Aorta (tissue), 5 donors: ENCODE measurements around the gene DCDC2C. TPM values are rescaled to one million over a fixed set of nuclear protein-coding genes. Genes with fewer than 3 reads are reported as not detected.

Experiments used
- ATAC-seq: fragments of 200-7000 bp; cut with Tn5 transposase; one replicate; pipeline ENCODE4 v1.9.1; 2022; ENCODE audit warnings: moderate library complexity; ENCODE audit not compliant: low FRiP score
- DNase-seq, 2 donors: peaks; one replicate each; pipeline ENCODE4 v3.0.0-alpha.2; 2020
- H3K27ac ChIP-seq, 2 donors: one replicate each; pipeline ENCODE4 v1.5.1; 2013; ENCODE audit warnings: low read length in 2 of 2, mild to moderate bottlenecking in 2 of 2, moderate library complexity in 2 of 2, control low read depth in 1 of 2, inconsistent platforms in 1 of 2, low read depth in 1 of 2
- H3K27me3 ChIP-seq, 2 donors: one replicate each; pipeline ENCODE4 v1.6.1; 2013; ENCODE audit warnings: control low read depth in 1 of 2, low read length in 1 of 2, mild to moderate bottlenecking in 1 of 2, moderate library complexity in 1 of 2; ENCODE audit not compliant: insufficient read depth in 2 of 2, control insufficient read depth in 1 of 2
- H3K36me3 ChIP-seq, 2 donors: one replicate each; pipeline ENCODE4 v1.6.1; 2013; ENCODE audit warnings: control low read depth in 1 of 2, low read length in 1 of 2, mild to moderate bottlenecking in 1 of 2; ENCODE audit not compliant: insufficient read depth in 2 of 2, control insufficient read depth in 1 of 2
- H3K4me1 ChIP-seq, 2 donors: one replicate each; pipeline ENCODE4 v1.6.1; 2013; ENCODE audit warnings: low read length in 2 of 2, control low read depth in 1 of 2, mild to moderate bottlenecking in 1 of 2, moderate library complexity in 1 of 2; ENCODE audit not compliant: insufficient read depth in 2 of 2, control insufficient read depth in 1 of 2
- H3K4me3 ChIP-seq, 2 donors: one replicate each; pipeline ENCODE4 v1.5.1; 2013; ENCODE audit warnings: low read length in 2 of 2, control low read depth in 1 of 2, mild to moderate bottlenecking in 1 of 2
- H3K9me3 ChIP-seq: one replicate; pipeline ENCODE4 v1.6.1; 2013; ENCODE audit warnings: mild to moderate bottlenecking, low read length; ENCODE audit not compliant: control insufficient read depth
- WGBS, 2 donors: extraction: QIAGEN DNeasy Blood & Tissue Kit; methylation state at CpG; one replicate each; pipeline ENCODE4 v1.1.7; 2013; 5-methylcytosine and 5-hydroxymethylcytosine counted together
- intact Hi-C, 2 donors: fragments of 100-400 bp; cut with DNase I; formaldehyde crosslinking; loops; one replicate each; pipeline versions ENCODE4 v1.14.2 to v1.15.0; 2022
- polyA plus RNA-seq, 2 donors: library from polyadenylated mRNA; stranded (reverse); fragments of 200-250 nt; gene quantifications; one replicate each; pipeline ENCODE4 v1.2.3, GENCODE V29; 2013
- total RNA-seq, 2 donors: library from RNA; stranded (reverse); fragmentation: NEBNext Ultra II Directional; extraction: Animal tissue kit (Norgen Biotek cat#: 25700); gene quantifications; one replicate each; pipeline ENCODE4 v1.2.1, GENCODE V29; 2021
- donor health status: healthy with polysubstance abuse.
- donor health status: Bipolar disorder and iron deficiency.
- donor health status: DM: no; HTN: no; CAD: no.
- donor health status: DM: no; HTN: no; CAD: no.
- donor health status: DM: yes; HTN: yes; CAD: no.

Gene DCDC2C
- total and polyA plus RNA-seq, 4 donors, result 0.27 to 10.7 (median 2.4) TPM; not detected in 1

- 92% methylated on average over 8 of the region's 8 CpGs for WGBS, 2 donors
- H3K9me3 ChIP-seq, result no peaks in the 10 kb centered on the region
- H3K36me3 ChIP-seq, result no peaks in the 10 kb centered on the region
- DNase-seq (no peak), ATAC-seq (no peak)
- no peaks in the 10 kb centered on the region for H3K4me1 ChIP-seq
- no peaks in the 10 kb centered on the region for H3K27me3 ChIP-seq
- intact Hi-C loops, result no loop called here
- no peak overlapping the region for H3K27ac ChIP-seq
- H3K4me3 ChIP-seq, result no peak overlapping the region
Measured at GRCh38 chr2:3730646-3731045, 27.3 kb downstream of the DCDC2C start.

DNA sequence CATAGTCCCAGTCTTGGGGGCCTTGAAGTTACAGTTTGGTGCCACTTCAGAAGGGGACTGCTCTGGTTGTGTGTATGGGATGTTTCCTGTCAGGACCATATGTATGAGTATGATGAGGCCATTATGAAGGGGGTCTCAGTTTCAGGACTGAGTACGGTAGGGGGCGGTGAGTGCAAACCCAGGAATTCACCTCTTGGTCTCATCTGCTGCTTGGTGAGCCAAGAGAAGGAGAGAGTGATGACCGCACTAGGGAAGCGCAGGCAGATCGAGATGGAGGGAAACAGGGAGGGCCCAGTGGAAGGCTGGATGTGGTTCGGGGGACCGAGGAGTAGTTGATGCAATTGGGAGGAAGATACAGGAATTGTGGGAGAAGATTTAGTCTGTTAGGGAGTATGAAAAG lies 28.5 kb downstream of the DCDC2C start:
- no peak for DNase-seq
- Histone ChIP-seq H3K4me1 (no peaks in the 10 kb centered on the region), H3K9me3 (no peaks in the 10 kb centered on the region), H3K4me3 (no peak overlapping the region), H3K27ac (no peak overlapping the region), H3K27me3 (no peaks in the 10 kb centered on the region), H3K36me3 (no peaks in the 10 kb centered on the region)
- WGBS, 2 donors, result 96% methylated on average over 7 of the region's 7 CpGs
- ATAC-seq, result no peak
- intact Hi-C loops, result no loop called here

- H3K9me3 ChIP-seq, result no peaks in the 10 kb centered on the region
- DNase-seq (no peak), ATAC-seq (no peak)
- no peaks in the 10 kb centered on the region for H3K36me3 ChIP-seq
- intact Hi-C loops, result no loop called here
- H3K27me3 ChIP-seq, result no peaks in the 10 kb centered on the region
- no peak overlapping the region for H3K4me3 ChIP-seq
- H3K4me1 ChIP-seq, result no peaks in the 10 kb centered on the region
- no peak overlapping the region for H3K27ac ChIP-seq
- WGBS, 2 donors, result 89 to 92% methylated on average over 7 of the region's 7 CpGs
Measured at GRCh38 chr2:3736112-3736511, 32.7 kb downstream of the DCDC2C start.

DNA sequence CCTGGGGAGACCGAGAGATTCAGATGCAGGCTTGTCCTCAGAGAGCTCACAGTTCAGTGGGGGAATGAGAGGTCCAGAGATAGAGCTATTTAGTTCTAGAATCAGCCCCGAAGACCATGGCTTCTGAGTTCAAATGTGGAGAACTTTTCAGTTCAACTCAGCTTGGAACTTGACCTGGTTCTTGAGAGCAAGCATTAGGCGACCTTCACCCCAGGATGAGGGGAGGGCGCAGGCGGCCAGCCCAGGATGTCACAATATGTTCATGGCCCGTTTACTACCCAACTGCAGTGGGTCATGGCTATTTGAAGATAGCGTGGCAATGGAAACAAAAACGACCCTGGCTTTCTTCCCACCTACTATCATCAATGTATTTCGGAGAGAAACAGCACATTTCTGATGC lies 33.8 kb downstream of the DCDC2C start:
- Histone ChIP-seq H3K36me3 (no peaks in the 10 kb centered on the region), H3K4me1 (no peaks in the 10 kb centered on the region), H3K9me3 (no peaks in the 10 kb centered on the region), H3K27ac (no peak overlapping the region), H3K27me3 (no peaks in the 10 kb centered on the region), H3K4me3 (no peak overlapping the region)
- WGBS, 2 donors, result 85 to 91% methylated on average over 9 of the region's 9 CpGs
- intact Hi-C loops, result no loop called here
- ATAC-seq (no peak), DNase-seq (no peak)

- ATAC-seq (no peak), DNase-seq (no peak)
- 70 to 80% methylated on average over 3 of the region's 3 CpGs for WGBS, 2 donors
- Histone ChIP-seq H3K9me3 (no peaks in the 10 kb centered on the region), H3K27ac (no peak overlapping the region), H3K4me1 (no peaks in the 10 kb centered on the region), H3K27me3 (no peaks in the 10 kb centered on the region), H3K4me3 (no peak overlapping the region), H3K36me3 (no peaks in the 10 kb centered on the region)
- intact Hi-C loops, result no loop called here
Measured at GRCh38 chr2:3738454-3738853, 35.1 kb downstream of the DCDC2C start.

DNA sequence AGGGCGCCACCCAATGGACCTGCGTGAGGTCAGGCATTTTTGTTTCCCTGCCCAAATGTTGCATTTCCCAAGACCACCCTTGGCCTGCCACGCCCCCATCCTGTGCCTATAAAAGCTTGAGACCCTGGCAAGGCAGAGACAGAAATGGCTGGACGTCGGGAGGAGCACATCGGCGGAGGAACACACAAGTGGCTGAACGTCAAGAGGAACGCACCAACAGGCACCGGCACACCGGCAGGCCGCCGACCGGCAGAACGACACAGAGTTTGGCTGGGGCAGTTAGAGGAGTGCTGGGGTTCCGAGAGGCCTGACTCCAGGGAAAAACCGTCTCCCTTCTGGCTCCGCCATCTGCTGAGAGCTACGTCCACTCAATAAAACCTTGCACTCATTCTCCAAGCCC lies 35.9 kb downstream of the DCDC2C start:
- no peaks in the 10 kb centered on the region for H3K4me1 ChIP-seq
- ATAC-seq (no peak), DNase-seq (no peak)
- H3K27me3 ChIP-seq, result no peaks in the 10 kb centered on the region
- no peak overlapping the region for H3K27ac ChIP-seq
- no peaks in the 10 kb centered on the region for H3K36me3 ChIP-seq
- no peaks in the 10 kb centered on the region for H3K9me3 ChIP-seq
- H3K4me3 ChIP-seq, result no peak overlapping the region
- WGBS, 2 donors, result 93 to 95% methylated on average over 19 of the region's 19 CpGs
- intact Hi-C loops, result no loop called here

DNA sequence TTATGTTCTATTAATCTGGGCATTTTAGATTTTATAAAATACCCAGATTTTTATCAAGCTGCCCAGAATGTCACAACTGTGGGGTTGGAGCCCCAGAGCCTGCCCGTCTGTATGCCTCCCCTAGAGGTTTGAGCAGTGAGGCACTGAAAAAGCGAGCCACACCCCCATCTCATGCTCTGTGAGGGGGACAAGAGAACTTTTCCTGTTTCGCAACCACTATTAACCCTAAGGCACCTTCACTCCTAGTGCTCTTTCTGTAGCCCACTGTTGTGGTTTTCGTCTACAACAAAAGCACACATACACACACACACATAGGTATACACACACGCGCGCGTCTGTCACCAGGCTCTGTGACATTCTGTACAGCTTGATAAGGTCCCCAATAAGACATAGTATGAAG lies 38.0 kb downstream of the DCDC2C start:
- Histone ChIP-seq H3K4me3 (no peak overlapping the region), H3K27me3 (no peaks in the 10 kb centered on the region), H3K9me3 (no peaks in the 10 kb centered on the region), H3K4me1 (no peaks in the 10 kb centered on the region), H3K27ac (no peak overlapping the region), H3K36me3 (no peaks in the 10 kb centered on the region)
- WGBS, 2 donors, result 84 to 90% methylated on average over 8 of the region's 8 CpGs
- DNase-seq (no peak), ATAC-seq (no peak)
- intact Hi-C loops, result no loop called here

- no peak overlapping the region for H3K4me3 ChIP-seq
- DNase-seq, result no peak
- intact Hi-C loops, result no loop called here
- H3K27me3 ChIP-seq, result no peaks in the 10 kb centered on the region
- ATAC-seq, result no peak
- H3K9me3 ChIP-seq, result no peaks in the 10 kb centered on the region
- H3K27ac ChIP-seq, result no peak overlapping the region
- WGBS, 2 donors, result 94% methylated on average over 13 of the region's 13 CpGs
- H3K36me3 ChIP-seq, result no peaks in the 10 kb centered on the region
- no peaks in the 10 kb centered on the region for H3K4me1 ChIP-seq
Measured at GRCh38 chr2:3741867-3742602, 38.7 kb downstream of the DCDC2C start.

DNA sequence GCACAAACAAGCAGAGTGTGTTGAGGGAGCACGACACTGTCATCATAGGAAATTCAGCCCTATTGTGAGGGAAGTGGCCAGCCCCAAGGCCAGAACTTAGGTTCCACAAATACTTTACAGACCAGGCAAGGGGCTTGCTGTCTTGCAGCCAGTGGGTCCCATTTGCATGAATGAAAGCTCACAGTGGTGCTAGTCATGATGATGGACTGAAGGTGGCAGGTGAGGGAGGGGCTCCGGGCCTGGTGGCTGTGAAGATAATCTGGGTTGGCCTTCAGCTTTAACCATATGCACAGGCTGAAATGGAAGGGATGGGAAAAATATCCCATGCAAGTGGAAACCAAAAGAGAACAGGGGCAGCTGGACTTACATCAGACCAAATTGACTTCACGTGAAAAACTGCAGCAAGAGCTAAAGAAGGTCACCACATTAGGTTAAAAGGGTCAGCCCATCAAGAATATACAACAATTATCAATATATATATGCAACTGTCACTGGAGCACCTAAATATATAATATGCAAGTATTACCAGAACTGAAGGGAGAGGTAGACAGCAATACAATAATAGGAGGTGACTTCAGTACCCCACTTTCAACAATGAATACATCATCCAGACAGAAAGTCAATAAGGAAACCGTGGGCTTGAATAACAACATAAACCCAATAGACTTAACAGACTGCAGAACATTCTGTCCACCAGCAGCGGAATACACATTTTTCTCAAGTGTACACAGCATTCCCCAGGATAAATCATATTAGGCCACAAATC lies 39.6 kb downstream of the DCDC2C start:
- no peak overlapping the region for H3K4me3 ChIP-seq
- no peaks in the 10 kb centered on the region for H3K9me3 ChIP-seq
- 79 to 80% methylated on average over 5 of the region's 5 CpGs for whole genome bisulfite sequencing, 2 donors
- no peak overlapping the region for H3K27ac ChIP-seq
- no peaks in the 10 kb centered on the region for H3K4me1 ChIP-seq
- DNase-seq (no peak), ATAC-seq (no peak)
- intact Hi-C loops, result no loop called here
- no peaks in the 10 kb centered on the region for H3K36me3 ChIP-seq
- H3K27me3 ChIP-seq, result no peaks in the 10 kb centered on the region
